ENCODE measurements around the gene MAML2. TPM values are rescaled to one million over a fixed set of nuclear protein-coding genes. Genes with fewer than 3 reads are reported as not detected.

MAML2 gene
- total RNA-seq, 3 donors from 2014 or later: 45.6 to 82.8 (median 68.2) TPM

GRCh38 chr11:96215110-96215782, 127.7 kb downstream of the MAML2 start:
- Histone ChIP-seq H3K4me3 (peak overlapping the region in 1 of 3 donors; percentile 16), H3K4me1 (peaks cover 11 to 40% of the 10 kb centered on the region in 2 donors), H3K27ac (peak overlapping the region; percentile 84 to 86), H3K36me3 (no peaks in the 10 kb centered on the region), H3K27me3 (no peaks in the 10 kb centered on the region), H3K9me3 (no peaks in the 10 kb centered on the region)
- intact Hi-C loops (cut with DNase I; ENCODE audit: low total_unique reads): no loop called here
- TF ChIP-seq POLR2A (IDR thresholded peaks at IDR 0.05): no peak
- TF ChIP-seq, protein P1, sequence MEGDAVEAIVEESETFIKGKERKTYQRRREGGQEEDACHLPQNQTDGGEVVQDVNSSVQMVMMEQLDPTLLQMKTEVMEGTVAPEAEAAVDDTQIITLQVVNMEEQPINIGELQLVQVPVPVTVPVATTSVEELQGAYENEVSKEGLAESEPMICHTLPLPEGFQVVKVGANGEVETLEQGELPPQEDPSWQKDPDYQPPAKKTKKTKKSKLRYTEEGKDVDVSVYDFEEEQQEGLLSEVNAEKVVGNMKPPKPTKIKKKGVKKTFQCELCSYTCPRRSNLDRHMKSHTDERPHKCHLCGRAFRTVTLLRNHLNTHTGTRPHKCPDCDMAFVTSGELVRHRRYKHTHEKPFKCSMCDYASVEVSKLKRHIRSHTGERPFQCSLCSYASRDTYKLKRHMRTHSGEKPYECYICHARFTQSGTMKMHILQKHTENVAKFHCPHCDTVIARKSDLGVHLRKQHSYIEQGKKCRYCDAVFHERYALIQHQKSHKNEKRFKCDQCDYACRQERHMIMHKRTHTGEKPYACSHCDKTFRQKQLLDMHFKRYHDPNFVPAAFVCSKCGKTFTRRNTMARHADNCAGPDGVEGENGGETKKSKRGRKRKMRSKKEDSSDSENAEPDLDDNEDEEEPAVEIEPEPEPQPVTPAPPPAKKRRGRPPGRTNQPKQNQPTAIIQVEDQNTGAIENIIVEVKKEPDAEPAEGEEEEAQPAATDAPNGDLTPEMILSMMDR (IDR thresholded peaks at IDR 0.05): no peak
- peak in 1 of 3 donors; percentile 41 for TF ChIP-seq POLR2AphosphoS5 (IDR thresholded peaks at IDR 0.05)
- DNase-seq (ENCODE audit: low spot score in 2 of 2): no peak

GRCh38 chr11:96214777-96215109, 128.3 kb downstream of the MAML2 start:
- no peak for DNase-seq (ENCODE audit: low spot score in 2 of 2)

DNA sequence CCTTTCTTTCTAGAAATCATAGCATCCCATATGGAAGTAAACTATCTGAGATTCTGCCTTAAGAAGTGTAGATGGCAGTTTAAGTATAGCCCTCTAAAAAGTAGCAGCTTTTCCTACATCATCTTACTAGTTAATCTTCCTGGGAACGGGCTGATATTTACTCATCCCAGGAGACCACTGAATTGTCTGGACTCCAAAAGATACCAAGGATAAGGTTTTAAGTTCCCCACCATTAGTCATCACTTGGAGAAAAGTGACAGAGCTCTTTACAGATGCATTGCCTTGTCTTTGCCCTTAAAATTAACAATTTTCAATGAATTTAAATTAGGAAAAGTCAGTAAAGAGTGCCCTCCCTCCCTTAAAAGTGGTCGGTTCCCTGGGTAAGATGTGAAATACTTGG, 129.5 kb downstream of the MAML2 start:
- Histone ChIP-seq H3K36me3 (no peaks in the 10 kb centered on the region), H3K9me3 (no peaks in the 10 kb centered on the region), H3K27me3 (no peaks in the 10 kb centered on the region), H3K4me1 (peaks cover 11 to 35% of the 10 kb centered on the region in 2 donors), H3K4me3 (no peak overlapping the region), H3K27ac (peak overlapping the region; percentile 84 to 86)
- DNase-seq (ENCODE audit: low spot score in 2 of 2): no peak
- intact Hi-C loops (cut with DNase I; ENCODE audit: low total_unique reads): no loop called here
- TF ChIP-seq POLR2A (IDR thresholded peaks at IDR 0.05) (no peak), POLR2AphosphoS5 (IDR thresholded peaks at IDR 0.05) (no peak)
- TF ChIP-seq, protein P1 (IDR thresholded peaks at IDR 0.05): no peak

More at GRCh38 chr11:96214777-96215109, 128.3 kb downstream of the MAML2 start:
- Histone ChIP-seq H3K36me3 (no peaks in the 10 kb centered on the region), H3K27me3 (no peaks in the 10 kb centered on the region), H3K27ac (peak overlapping the region; percentile 84 to 86), H3K4me1 (peaks cover 11 to 35% of the 10 kb centered on the region in 2 donors), H3K9me3 (no peaks in the 10 kb centered on the region), H3K4me3 (no peak overlapping the region)
- intact Hi-C loops (cut with DNase I; ENCODE audit: low total_unique reads): no loop called here
- TF ChIP-seq, protein P1 (IDR thresholded peaks at IDR 0.05): no peak
- TF ChIP-seq POLR2A (IDR thresholded peaks at IDR 0.05) (no peak), POLR2AphosphoS5 (IDR thresholded peaks at IDR 0.05) (no peak)

- intact Hi-C loops (cut with DNase I; ENCODE audit: low total_unique reads): no loop called here
- Histone ChIP-seq H3K4me3 (no peak overlapping the region), H3K9me3 (no peaks in the 10 kb centered on the region), H3K36me3 (no peaks in the 10 kb centered on the region), H3K27me3 (no peaks in the 10 kb centered on the region), H3K4me1 (peaks cover 15 to 41% of the 10 kb centered on the region in 2 donors), H3K27ac (peak overlapping the region in 1 of 2 donors; percentile 86)
- TF ChIP-seq, protein P1 (IDR thresholded peaks at IDR 0.05): no peak
- TF ChIP-seq POLR2AphosphoS5 (IDR thresholded peaks at IDR 0.05): no peak
- no peak for TF ChIP-seq POLR2A (IDR thresholded peaks at IDR 0.05)
- no peak for DNase-seq (ENCODE audit: low spot score in 2 of 2)
These were observed 131.6 kb downstream of the MAML2 start for GRCh38 chr11:96211436-96211835.
